K562 (cell line): Measurements from ENCODE around the gene HIRIP3. TPM values are rescaled to one million over a fixed set of nuclear protein-coding genes. Genes with fewer than 3 reads are reported as not detected.

Experiments used
- ATAC-seq: fragments of 200-7000 bp; cut with Tn5 transposase; 3 replicates; pipeline ENCODE4 v1.9.1; 2020; ENCODE audit warnings: moderate library complexity
- BruUV-seq: library from RNA; stranded (reverse); fragments of 400-500 nt; replicated peaks from 2 replicates; lab custom pipeline; 2021; lab: Mats Ljungman, UMichigan
- CTCF ChIA-PET: fragments of 300-600 bp; formaldehyde crosslinking; extraction: SDS; loops from one replicate; lab custom pipeline; 2021; ENCODE audit warnings: low intra/inter-chr PET ratio; lab: Yijun Ruan, JAX
- POLR2A ChIA-PET: fragments of 300-600, 350-650 bp; sonication (Branson Sonifier 250); formaldehyde crosslinking; extraction: SDS; loops from one replicate; lab custom pipeline; 2021; ENCODE audit warnings: antibody characterized with exemption, inconsistent platforms; lab: Yijun Ruan, JAX
- DNase-seq, 4 experiments: peaks; one replicate each; pipeline versions ENCODE4 v3.0.0 to v3.0.0-alpha.2; 2011 to 2018; ENCODE audit warnings: low spot score in 3 of 4, mixed read lengths in 3 of 4; ENCODE audit errors: extremely low read depth in 1 of 4
- FAIRE-seq: peaks from 2 replicates; lab custom pipeline; 2011; peaks lifted over from hg19 to GRCh38; lab: Jason Lieb, UNC
- H2AFZ ChIP-seq: 2 replicates; pipeline ENCODE4 v1.6.0; 2011; ENCODE audit warnings: low read depth, low read length, control low read depth, inconsistent platforms
- H3K27ac ChIP-seq: fragments of 200-600 bp; 3 replicates; pipeline ENCODE4 v1.8.0; 2011; ENCODE audit warnings: low read depth, mild to moderate bottlenecking, control low read depth, inconsistent platforms, low read length, moderate library complexity, mixed read lengths; ENCODE audit errors: extremely low read depth
- H3K27me3 ChIP-seq, 2 experiments: fragments of 300-600 bp in 1 of 2; 2 replicates in 1 of 2; 3 replicates in 1 of 2; pipeline versions ENCODE4 v1.6.0 to v1.8.0; 2011; ENCODE audit warnings: inconsistent platforms in 2 of 2, low read length in 2 of 2, mild to moderate bottlenecking in 1 of 2, mixed read lengths in 1 of 2, moderate library complexity in 1 of 2; ENCODE audit not compliant: control insufficient read depth in 2 of 2, insufficient read depth in 2 of 2
- H3K36me3 ChIP-seq: fragments of 300-600 bp; 3 replicates; pipeline ENCODE4 v1.8.0; 2011; ENCODE audit warnings: mild to moderate bottlenecking, low read length, inconsistent platforms; ENCODE audit not compliant: control insufficient read depth, insufficient read depth
- H3K4me1 ChIP-seq, 2 experiments: fragments of 200-600 bp in 1 of 2; replicated peaks in 1 of 2; 2 replicates in 1 of 2; 3 replicates in 1 of 2; pipeline versions ENCODE4 v1.5.1 to v1.8.0; 2011; ENCODE audit warnings: inconsistent platforms in 2 of 2, low read length in 2 of 2, mild to moderate bottlenecking in 1 of 2, mixed read lengths in 1 of 2, moderate library complexity in 1 of 2; ENCODE audit not compliant: control insufficient read depth in 2 of 2, insufficient read depth in 2 of 2
- H3K4me2 ChIP-seq: 2 replicates; pipeline ENCODE4 v1.6.1; 2011; ENCODE audit warnings: low read length, control low read depth, inconsistent platforms, mixed read lengths; ENCODE audit not compliant: insufficient read depth
- H3K4me3 ChIP-seq: fragments of 200-600 bp; sonication (generic), shearing (Covaris generic); 2 replicates; pipeline ENCODE4 v1.5.1; 2016; ENCODE audit warnings: control low read depth, inconsistent platforms
- H3K79me2 ChIP-seq: fragments of 200-600 bp; 3 replicates; pipeline ENCODE4 v1.8.0; 2011; ENCODE audit warnings: low read length, inconsistent platforms; ENCODE audit not compliant: control insufficient read depth, insufficient read depth
- H3K9ac ChIP-seq, 2 experiments: 2 replicates each; pipeline versions ENCODE4 v1.6.0 to v1.6.1; 2011; ENCODE audit warnings: low read depth in 2 of 2, low read length in 2 of 2, control low read depth in 1 of 2, inconsistent platforms in 1 of 2, mild to moderate bottlenecking in 1 of 2, mixed read lengths in 1 of 2; ENCODE audit not compliant: insufficient read depth in 1 of 2
- H3K9me1 ChIP-seq: one replicate; pipeline ENCODE4 v1.6.0; 2011; ENCODE audit warnings: inconsistent platforms, mild to moderate bottlenecking, low read length, moderate library complexity; ENCODE audit not compliant: control insufficient read depth, insufficient read depth
- H3K9me3 ChIP-seq: replicated peaks from 2 replicates; pipeline ENCODE4 v1.5.1; 2011; ENCODE audit warnings: low read depth, low read length, inconsistent platforms; ENCODE audit not compliant: control insufficient read depth, insufficient read depth
- H4K20me1 ChIP-seq: replicated peaks from 2 replicates; pipeline ENCODE4 v1.6.1; 2011; ENCODE audit warnings: low read length, inconsistent platforms, mixed read lengths; ENCODE audit not compliant: control insufficient read depth, insufficient read depth
- POLR2G ChIP-seq: fragments of 200-400 bp; formaldehyde crosslinking; IDR thresholded peaks from 2 replicates; pipeline ENCODE4 v1.6.1; 2017; ENCODE audit warnings: low read depth, mild to moderate bottlenecking, antibody characterized with exemption, low read length, moderate library complexity
- ZNF263 ChIP-seq: sonication (generic); formaldehyde crosslinking; IDR thresholded peaks from 2 replicates; pipeline ENCODE4 v1.8.0; 2022; ENCODE audit warnings: mild to moderate bottlenecking, missing genetic modification reagents, borderline replicate concordance
- WGBS: fragments of 100-300 bp; shearing (Covaris generic); methylation state at CpG from one replicate; pipeline ENCODE4 v1.1.6; 2016; ENCODE audit warnings: low coverage, mixed read lengths; ENCODE audit not compliant: insufficient coverage; ENCODE audit errors: missing lambda C conversion rate; 5-methylcytosine and 5-hydroxymethylcytosine counted together
- in situ Hi-C: fragments of 300-500 bp; cut with MboI; formaldehyde crosslinking; loops from 4 replicates; pipeline ENCODE4 v1.15.0; 2018; ENCODE audit warnings: inconsistent platforms, mixed read lengths
- intact Hi-C: fragments of 100-400 bp; cut with micrococcal nuclease; formaldehyde crosslinking; loops from 2 replicates; pipeline ENCODE4 v1.14.2; 2022
- polyA plus RNA-seq, 8 experiments: library from polyadenylated mRNA; depleted of rRNA in 4 of 8; stranded (reverse) in 5 of 8; unstranded in 3 of 8; fragments of >200 nt; fragmentation: Nextera tagmentation in 2 of 8; fragmentation: Illumina TruSeq in 1 of 8; extraction: Ambion mirVana in 2 of 8; extraction: Trizol in 1 of 8; gene quantifications; 2 replicates each; pipeline versions ENCODE4 v1.2.1 to v1.2.3, GENCODE V29; 2011 to 2014; ENCODE audit warnings: inconsistent platforms in 1 of 8, missing spikeins in 1 of 8
- total RNA-seq, 7 experiments: library from RNA; depleted of rRNA in 6 of 7; stranded (reverse); fragments of >200 nt in 6 of 7; fragmentation: Illumina TruSeq in 2 of 7; extraction: Trizol in 2 of 7; gene quantifications; 2 replicates each; pipeline versions ENCODE4 v1.2.1 to v1.2.3, GENCODE V29; 2011 to 2021; ENCODE audit warnings: low replicate concordance in 1 of 7

HIRIP3 gene
- total and polyA plus RNA-seq, 9 of the 15 experiments (the other 6 are each of a cell fraction or from before 2014, with no cell fraction given), result 3.3 to 38.2 (median 18.2) TPM

- H3K79me2 ChIP-seq, result no peaks in the 10 kb centered on the region
- ATAC-seq, result no peak
- H3K9me3 ChIP-seq, result no peaks in the 10 kb centered on the region
- ChIA-PET POLR2A (interaction anchor here (1.0 to 1.1 kb wide), 2 partner anchors 13 to 15 kb away, joined by 5 to 6 read pairs; no protein-coding TSS in a partner anchor), CTCF (interaction anchor here (0.7 kb wide), 1 partner anchor 305 kb away, joined by 3 read pairs; no protein-coding TSS in a partner anchor)
- WGBS, result 88% methylated on average over 14 of the region's 18 CpGs
- H4K20me1 ChIP-seq, result peaks cover 5% of the 10 kb centered on the region; the same call in 1 of the 2 replicates
- H3K4me1 ChIP-seq, result peaks cover 0 to 68% of the 10 kb centered on the region in 2 experiments; a peak in 2 of 5 replicates
- intact Hi-C loops (loop anchor here (5.0 kb wide), 1 partner anchor 144 kb away; the partner anchor contains the start of gene CDIPT), in situ Hi-C loops (no loop called here)
- peaks cover 0 to 9% of the 10 kb centered on the region in 2 experiments; a peak in 3 of 5 replicates for H3K27me3 ChIP-seq
- H3K9me1 ChIP-seq, result no peaks in the 10 kb centered on the region
- peaks cover 12% of the 10 kb centered on the region; the same call in 1 of the 3 replicates for H3K36me3 ChIP-seq
- H3K4me2 ChIP-seq, result no peak overlapping the region
- H3K9ac ChIP-seq, result no peak overlapping the region; a peak in 1 of 4 replicates
- FAIRE-seq, result no peak
- DNase-seq, result no peak
- no peak overlapping the region for H2AFZ ChIP-seq
- peak; percentile 47 for TF ChIP-seq POLR2G
- no peak for TF ChIP-seq ZNF263 (CRISPR knock-in tag)
- TF ChIP-seq, all 486 proteins: peak for 1
- no TSS peak for BruUV-seq
- H3K4me3 ChIP-seq, result no peak overlapping the region
- no peak overlapping the region for H3K27ac ChIP-seq
These were observed 10.7 kb upstream of the HIRIP3 start for GRCh38 chr16:30006095-30006473.
